NT2/D1 (cell line): ENCODE results near the gene PRAC1.

Experiments used
- YY1 ChIP-seq: IDR thresholded peaks from 2 replicates; pipeline ENCODE4 v1.6.1; 2011; ENCODE audit not compliant: insufficient read length, insufficient read depth
- ZNF274 ChIP-seq: IDR thresholded peaks from 2 replicates; pipeline ENCODE4 v1.6.1; 2011; ENCODE audit warnings: mild to moderate bottlenecking, low read depth, low read length

DNA sequence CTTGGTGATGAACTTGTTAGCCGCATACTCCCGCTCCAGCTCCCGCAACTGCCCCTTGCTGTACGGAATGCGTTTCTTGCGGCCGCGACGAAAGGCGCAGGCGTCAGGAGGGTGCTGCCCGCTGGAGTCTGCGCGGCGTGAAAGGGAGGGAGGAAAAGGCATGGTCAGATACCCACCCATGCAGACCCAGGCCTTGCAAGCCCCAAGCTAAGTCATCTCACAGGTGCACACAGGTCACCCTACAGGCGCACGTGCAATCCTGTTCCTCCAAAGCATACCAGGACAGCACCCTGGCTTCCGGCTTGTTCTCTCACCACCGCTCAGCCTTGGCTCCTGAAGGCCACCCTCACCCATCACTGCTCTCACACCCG is 4.6 kb upstream of the PRAC1 start:
- TF ChIP-seq ZNF274 (no peak), YY1 (no peak)
